Fibroblast of skin of right biceps (primary cell): ENCODE results near the gene PCIF1.
"Not testable (repeated sequence)": the region's sequence is repeated elsewhere in the genome, so short reads cannot be mapped to it uniquely, and the experiment has no call there.

Experiments
- DNase-seq: peaks from one replicate; pipeline ENCODE4 v3.0.0-alpha.2; 2013

The PCIF1 gene

GRCh38 chr20:45948261-45948733, 13.8 kb downstream of the PCIF1 start:
- no peak for DNase-seq

DNA sequence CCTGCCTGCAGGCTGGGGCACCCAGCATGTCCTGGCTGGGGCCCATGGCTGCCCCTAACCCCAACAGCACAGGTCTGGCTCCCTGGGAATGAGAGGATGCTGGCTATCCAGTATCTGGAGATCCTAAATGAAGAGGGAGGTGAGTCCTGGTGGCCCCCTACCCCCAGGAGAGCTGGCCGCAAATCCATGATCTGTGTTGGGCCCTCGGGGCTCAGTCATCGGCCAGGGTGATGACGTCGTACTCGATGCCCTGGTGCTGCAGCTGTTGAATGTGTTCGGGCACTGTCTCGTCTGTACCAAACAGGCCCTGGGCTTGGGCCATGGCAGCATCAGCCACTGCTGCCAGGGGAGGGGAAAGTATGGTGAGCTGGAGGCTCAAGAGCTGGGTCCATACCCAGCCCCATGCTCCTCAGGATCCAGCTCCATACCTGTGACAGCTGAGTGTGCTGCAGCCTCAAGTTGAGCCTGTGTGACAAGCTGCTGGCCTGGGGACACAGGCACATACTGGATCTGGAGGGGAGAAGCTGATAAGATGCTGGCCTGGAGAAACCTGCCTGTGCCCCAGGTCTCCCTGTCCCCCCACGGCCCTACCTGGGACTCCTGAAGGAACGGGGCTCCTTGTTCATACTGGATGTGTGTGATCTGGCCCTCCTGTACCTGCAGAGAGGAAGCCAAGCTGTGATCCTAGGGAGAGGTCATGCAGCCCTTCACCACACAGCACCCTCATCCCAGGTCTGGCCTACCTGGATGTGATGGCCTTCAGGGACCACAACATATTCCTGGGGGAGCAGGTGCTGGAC, 14.5 kb downstream of the PCIF1 start:
- DNase-seq = no peak

DNA sequence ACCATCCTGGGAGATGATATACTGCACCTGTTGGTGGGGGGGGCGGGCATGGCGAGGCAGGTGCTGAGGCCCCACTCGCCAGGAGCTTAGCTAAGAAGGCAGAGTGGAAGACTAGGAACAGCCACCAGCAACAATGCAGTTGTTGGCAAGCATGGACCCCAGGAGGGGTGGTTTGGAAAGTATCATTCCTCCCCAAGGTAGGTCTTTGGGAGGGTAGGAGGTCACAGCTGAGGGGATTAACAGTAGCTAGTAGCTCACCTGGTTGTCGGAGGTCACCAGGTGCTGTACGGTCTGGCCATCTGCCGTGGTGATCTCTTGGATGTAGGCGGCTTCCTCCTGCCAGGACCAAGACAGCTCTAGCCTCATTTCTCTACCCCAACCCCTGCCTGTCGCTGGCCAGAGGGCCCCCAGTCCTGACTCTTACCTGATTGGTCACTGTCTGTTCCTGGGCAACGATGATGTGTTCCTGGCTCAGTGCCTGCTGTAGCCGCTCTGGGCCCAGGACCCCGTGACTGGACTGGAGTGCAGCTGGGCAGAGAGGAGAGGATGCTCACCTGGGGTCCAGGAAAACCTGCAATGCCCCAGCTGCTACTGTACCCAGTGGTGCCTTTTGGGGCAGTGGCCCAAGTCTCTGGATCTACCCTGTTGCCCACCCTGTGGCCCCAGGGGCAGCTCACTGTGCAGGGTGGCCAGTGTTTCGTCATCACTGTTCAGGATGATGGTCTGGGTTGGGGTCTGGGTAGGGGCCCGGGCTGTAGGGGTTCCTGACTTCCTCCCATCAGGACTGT, 15.3 kb downstream of the PCIF1 start:
- DNase-seq = no peak

GRCh38 chr20:45950330-45950646, 15.8 kb downstream of the PCIF1 start:
- DNase-seq = no peak

DNA sequence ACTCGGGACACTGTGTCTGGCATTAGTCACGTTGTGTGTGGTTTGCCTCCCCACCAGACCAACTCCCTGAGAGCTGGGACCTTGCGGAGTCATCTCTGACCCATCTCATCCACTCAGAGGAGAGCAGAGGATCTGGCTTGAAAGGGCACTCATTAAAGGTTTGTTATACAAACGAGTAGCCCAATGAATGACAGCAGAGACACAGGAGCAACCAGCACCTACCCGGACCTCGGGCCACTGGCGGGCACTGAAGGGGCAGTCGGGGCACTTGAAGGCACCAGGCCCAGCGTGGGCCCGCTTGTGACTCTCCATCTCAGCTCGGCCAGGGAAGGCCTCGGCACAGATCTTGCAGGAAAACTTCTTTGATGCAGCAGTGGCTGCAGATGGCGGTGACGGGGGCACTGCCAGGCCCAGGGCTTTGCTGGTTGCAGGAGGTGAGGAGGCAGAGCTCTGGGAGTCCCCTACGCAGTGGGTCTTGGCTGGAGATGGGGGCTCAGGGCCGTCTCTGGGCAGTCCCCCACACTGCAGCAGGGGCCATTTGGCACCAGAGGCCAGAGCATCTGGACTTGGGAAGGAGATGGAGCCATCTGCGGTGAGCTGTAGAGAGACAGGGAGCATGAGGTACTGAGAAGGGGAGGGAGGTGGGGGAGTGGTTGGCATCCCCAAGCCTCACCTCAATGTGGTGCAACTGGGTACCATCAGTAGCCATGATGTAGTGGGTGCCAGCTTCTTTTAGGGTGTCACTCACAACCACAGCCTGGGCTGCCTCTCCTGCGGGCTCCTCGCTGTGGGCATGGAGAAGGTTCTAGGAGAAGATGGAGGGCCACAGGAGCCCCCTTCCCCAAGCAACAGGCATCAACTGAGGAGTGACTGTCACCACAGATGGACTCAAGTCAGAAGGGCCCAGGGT, 17.7 kb downstream of the PCIF1 start:
- no peak for DNase-seq

GRCh38 chr20:45952861-45953260, 18.4 kb downstream of the PCIF1 start:
- DNase-seq = no peak

DNA sequence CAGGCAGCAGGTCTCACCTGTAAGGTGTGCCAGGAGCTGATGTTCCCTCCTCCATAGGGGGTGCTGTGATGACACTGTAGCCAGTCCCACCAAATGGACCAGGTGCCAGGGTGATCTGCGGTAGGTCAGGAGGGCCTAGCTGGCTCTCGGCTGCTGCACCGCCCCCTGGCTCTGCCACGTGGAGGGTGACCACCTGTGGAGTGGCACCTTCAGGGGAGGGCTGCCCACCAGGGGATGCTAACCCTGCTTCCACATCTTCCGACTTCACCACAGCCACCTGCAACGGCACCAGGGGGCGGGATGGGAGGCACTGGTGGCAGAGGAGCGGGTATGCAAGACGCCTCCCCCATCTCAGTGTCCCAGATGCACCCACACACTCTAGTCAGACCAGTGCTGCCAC, 19.2 kb downstream of the PCIF1 start:
- no peak for DNase-seq

- not testable (repeated sequence) for DNase-seq
Measured at GRCh38 chr20:45956326-45956725, 21.8 kb downstream of the PCIF1 start.

GRCh38 chr20:45957021-45957941, 22.8 kb downstream of the PCIF1 start:
- DNase-seq = no peak

GRCh38 chr20:45958593-45958992, 24.1 kb downstream of the PCIF1 start:
- no peak for DNase-seq

DNA sequence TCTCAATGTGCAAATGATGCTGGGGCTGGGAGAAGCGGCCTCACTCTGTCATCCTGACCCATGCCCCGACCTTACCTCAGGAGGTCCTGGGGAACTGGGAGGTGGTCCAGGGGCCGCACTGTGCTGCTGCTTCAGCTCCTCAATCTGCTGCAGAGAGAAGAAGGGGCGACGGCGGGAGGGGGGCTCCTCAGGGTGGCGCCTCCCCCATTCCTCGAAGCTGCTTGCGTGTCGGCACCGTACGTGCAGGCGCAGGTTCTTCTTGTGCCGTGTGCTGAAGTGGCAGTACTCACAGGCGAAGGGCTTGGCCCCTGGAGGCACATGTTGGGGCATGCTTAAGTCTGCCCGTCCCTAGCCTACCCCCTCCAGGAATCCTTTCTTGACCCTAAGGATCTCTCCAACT, 24.6 kb downstream of the PCIF1 start:
- no peak for DNase-seq

DNA sequence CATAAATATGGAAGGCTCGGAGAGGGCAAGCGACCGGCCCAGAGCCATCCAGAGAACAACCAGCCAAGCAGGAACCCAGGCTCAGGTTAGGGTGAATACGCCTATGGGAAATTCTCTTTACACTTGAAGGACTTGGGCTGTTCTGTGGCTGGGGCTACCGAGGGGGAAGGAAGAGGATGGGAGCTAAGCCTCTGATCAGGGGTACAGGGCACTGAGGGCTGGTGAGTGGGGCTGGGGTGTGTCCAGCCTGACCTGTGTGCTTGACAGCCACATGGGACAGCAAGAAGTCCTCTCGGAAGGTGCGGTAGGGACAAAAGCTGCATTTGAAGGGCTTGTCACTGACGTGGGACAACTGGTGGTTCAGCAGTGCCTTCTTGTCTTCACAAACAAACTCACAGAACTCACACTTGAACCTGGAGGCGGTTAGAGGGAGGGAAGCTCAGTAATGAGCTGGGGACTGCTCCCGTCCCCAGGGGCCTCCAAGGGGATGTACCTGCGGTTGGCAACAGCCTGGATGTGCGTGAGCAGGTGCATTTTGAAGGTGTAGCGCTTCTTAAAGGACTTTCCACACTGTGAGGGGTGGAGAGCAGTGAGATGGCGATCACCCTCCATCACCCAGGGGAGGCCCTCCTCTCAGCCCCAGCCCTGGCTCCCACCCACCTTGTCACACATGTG, 25.6 kb downstream of the PCIF1 start:
- no peak for DNase-seq

DNA sequence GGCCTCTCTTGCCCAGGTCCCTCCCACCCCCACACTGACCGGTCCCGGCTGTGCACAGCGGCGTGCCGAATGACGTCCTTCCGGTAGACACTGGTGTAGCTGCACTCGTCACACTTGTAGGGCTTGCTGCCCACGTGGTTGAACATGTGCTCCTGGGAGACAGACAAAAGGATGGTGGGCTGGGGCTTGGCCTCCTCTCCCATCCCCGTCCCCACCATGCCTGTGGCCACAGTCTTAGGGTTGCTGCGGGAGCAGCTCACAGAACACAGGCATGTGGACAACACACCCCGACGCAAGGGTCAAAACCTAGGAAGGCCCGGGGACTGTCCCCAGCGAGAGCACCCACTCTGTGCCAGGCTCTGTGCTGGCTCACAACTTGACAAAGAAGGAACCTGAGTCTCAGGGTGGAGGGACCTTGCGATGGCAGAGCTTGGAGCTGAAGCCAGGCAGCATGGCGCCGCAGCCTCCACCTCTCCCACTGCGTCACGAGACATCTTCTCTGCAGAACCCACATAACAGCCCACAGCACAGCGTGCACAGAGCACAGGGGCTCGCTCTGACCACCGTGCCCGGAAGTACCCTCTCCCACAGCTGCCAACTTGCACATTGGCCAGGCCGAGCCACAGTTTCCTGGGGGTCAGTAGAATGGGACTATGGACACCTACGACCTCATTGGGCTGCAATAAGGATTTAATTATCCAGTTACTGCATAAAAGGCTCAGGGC, 27.7 kb downstream of the PCIF1 start:
- DNase-seq = no peak

DNA sequence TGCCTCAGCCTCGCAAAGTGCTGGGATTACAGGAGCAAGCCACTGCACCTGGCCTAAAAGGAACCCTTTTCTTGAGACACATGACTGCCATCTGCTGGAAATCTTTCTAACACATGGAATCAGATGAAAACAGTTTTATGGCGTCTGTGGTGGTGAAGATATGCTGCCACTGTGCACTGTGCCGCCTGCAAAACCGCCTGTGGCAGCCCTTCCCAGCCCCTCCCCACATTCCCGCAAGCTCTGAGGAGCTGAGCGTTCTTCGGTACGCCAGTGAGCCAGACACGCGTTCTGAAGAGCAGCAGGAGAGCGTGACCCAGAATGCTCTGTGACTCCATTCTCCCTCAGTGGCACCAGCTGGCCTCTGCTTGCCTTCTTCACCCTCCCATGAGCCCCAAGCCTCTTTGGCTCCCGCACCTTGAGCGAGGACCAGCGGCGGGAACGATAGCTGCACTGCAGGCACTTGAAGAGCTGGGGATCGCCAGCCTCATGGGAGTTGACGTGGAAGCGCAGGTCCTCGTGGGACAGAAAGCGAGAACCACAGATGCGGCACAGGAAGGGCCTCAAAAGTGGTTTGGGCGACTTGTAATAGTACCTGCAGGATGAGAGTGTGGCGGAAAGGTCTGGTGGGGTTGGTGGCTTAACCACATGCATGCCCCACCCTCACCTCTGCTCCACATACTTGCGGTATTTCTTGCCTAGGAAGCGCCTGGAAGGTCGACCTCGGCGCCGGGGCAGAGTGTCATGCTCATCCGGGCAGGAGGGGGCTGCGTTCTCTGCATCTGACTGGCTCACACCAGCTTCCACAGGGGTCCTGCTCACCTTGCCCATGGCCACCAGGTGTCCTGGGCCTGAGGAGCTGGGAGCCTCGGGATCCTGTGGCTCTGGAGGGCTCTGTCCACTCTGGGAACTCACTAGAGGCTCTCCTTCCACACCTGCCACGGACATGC, 28.8 kb downstream of the PCIF1 start:
- DNase-seq = peak; percentile 37

GRCh38 chr20:45964006-45964400, 29.5 kb downstream of the PCIF1 start:
- no peak for DNase-seq

- DNase-seq = no peak
Measured at GRCh38 chr20:45965169-45966002, 30.9 kb downstream of the PCIF1 start.

GRCh38 chr20:45967551-45968080, 33.1 kb downstream of the PCIF1 start:
- DNase-seq = no peak

GRCh38 chr20:45968081-45968671, 33.7 kb downstream of the PCIF1 start:
- DNase-seq = no peak
